HG03139 (cell line): Measurements from ENCODE around the gene CCDC40.

ENCODE experiments used
- ATAC-seq: cut with Tn5 transposase; IDR thresholded peaks from one replicate; pipeline ENCODE4 v1.9.1; 2021; ENCODE audit not compliant: unreplicated experiment

CCDC40 gene

DNA sequence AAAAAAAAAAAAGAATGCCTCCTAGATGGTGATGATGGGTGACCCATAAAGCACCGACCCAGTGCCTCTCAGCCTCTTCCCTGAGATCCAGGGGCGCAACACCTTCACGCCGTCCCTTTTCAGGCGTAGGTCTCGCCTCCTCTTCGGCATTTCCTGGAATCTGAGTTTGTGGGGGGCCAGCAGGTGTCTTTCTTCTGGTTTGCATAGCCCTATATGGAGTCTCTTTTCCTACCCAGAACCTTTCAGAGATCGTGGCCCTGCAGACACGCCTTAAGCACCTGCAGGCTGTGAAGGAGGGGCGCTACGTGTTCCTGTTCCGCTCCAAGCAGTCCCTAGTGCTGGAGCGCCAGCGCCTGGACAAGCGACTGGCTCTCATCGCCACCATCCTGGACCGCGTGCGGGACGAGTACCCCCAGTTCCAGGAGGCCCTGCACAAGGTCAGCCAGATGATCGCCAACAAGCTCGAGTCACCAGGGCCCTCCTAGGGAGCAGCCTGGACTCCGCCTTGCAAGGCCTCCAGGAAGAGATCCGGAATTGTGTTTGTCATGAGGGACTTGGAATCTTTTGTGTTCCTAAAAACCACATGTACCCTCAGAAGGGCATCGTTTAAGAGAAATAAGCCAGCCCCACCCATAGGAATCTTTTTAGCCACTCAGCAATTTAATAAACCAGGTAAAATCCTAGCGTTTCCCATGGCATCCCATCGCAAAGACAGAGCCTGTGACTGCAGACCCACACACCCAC, 63.0 kb downstream of the CCDC40 start:
- ATAC-seq = no peak

DNA sequence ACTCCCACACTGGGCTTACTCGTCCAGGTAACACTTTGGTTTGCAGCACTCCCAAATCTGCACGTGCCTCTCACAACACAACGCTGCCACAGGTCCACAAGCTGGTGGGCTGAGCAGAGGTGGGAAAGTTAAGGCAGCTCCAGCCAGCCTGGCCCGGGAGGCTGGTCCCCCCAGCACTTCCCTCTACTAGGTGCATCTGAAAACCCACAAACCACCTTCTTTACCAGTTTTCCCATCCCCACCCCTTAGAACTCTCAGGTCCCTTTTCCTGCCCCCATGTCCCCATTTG, 63.5 kb downstream of the CCDC40 start:
- ATAC-seq = no peak

DNA sequence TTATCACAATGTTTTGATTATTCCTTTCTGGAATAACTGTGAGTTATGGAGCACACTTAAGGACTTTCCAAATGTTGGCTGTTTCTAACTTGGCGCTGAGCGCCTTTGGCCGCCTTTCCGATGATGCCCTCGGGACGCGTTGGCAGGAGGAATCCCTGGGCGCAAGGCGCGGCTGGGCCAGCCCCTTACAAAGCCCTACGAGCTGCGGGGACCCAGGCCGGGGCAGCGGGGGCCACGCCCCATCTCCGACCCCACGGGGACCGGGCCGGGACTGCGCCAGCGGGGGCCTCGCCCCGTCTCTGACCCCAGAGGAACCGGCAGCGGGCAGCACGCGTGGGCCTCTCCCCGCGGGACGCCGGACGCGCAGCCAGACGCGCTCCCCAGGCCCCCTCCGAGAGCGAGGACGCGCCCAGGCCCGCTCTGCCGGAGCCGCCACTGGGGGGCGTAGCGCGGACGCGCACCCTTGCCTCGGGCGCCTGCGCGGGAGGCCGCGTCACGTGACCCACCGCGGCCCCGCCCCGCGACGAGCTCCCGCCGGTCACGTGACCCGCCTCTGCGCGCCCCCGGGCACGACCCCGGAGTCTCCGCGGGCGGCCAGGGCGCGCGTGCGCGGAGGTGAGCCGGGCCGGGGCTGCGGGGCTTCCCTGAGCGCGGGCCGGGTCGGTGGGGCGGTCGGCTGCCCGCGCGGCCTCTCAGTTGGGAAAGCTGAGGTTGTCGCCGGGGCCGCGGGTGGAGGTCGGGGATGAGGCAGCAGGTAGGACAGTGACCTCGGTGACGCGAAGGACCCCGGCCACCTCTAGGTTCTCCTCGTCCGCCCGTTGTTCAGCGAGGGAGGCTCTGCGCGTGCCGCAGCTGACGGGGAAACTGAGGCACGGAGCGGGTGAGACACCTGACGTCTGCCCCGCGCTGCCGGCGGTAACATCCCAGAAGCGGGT, 64.8 kb downstream of the CCDC40 start, which contains the start of gene GAA:
GAA (plus strand) TSS at position 571 of the 935 bp plus-strand sequence. CDS start 3,006 bp downstream, outside the sequence.
- peak; percentile 57 for ATAC-seq

DNA sequence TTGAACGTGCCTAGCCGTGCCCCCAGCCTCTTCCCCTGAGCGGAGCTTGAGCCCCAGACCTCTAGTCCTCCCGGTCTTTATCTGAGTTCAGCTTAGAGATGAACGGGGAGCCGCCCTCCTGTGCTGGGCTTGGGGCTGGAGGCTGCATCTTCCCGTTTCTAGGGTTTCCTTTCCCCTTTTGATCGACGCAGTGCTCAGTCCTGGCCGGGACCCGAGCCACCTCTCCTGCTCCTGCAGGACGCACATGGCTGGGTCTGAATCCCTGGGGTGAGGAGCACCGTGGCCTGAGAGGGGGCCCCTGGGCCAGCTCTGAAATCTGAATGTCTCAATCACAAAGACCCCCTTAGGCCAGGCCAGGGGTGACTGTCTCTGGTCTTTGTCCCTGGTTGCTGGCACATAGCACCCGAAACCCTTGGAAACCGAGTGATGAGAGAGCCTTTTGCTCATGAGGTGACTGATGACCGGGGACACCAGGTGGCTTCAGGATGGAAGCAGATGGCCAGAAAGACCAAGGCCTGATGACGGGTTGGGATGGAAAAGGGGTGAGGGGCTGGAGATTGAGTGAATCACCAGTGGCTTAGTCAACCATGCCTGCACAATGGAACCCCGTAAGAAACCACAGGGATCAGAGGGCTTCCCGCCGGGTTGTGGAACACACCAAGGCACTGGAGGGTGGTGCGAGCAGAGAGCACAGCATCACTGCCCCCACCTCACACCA, 65.7 kb downstream of the CCDC40 start:
- peak; percentile 10 for ATAC-seq

DNA sequence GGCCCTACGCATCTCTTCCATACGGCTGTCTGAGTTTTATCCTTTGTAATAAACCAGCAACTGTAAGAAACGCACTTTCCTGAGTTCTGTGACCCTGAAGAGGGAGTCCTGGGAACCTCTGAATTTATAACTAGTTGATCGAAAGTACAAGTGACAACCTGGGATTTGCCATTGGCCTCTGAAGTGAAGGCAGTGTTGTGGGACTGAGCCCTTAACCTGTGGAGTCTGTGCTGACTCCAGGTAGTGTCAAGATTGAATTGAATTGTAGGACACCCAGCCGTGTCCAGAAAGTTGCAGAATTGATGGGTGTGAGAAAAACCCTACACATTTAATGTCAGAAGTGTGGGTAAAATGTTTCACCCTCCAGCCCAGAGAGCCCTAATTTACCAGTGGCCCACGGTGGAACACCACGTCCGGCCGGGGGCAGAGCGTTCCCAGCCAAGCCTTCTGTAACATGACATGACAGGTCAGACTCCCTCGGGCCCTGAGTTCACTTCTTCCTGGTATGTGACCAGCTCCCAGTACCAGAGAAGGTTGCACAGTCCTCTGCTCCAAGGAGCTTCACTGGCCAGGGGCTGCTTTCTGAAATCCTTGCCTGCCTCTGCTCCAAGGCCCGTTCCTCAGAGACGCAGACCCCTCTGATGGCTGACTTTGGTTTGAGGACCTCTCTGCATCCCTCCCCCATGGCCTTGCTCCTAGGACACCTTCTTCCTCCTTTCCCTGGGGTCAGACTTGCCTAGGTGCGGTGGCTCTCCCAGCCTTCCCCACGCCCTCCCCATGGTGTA, 66.4 kb downstream of the CCDC40 start:
- ATAC-seq = no peak

DNA sequence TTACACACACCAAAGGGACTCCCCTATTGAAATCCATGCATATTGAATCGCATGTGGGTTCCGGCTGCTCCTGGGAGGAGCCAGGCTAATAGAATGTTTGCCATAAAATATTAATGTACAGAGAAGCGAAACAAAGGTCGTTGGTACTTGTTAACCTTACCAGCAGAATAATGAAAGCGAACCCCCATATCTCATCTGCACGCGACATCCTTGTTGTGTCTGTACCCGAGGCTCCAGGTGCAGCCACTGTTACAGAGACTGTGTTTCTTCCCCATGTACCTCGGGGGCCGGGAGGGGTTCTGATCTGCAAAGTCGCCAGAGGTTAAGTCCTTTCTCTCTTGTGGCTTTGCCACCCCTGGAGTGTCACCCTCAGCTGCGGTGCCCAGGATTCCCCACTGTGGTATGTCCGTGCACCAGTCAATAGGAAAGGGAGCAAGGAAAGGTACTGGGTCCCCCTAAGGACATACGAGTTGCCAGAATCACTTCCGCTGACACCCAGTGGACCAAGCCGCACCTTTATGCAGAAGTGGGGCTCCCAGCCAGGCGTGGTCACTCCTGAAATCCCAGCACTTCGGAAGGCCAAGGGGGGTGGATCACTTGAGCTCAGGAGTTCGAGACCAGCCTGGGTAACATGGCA, 67.1 kb downstream of the CCDC40 start:
- no peak for ATAC-seq

DNA sequence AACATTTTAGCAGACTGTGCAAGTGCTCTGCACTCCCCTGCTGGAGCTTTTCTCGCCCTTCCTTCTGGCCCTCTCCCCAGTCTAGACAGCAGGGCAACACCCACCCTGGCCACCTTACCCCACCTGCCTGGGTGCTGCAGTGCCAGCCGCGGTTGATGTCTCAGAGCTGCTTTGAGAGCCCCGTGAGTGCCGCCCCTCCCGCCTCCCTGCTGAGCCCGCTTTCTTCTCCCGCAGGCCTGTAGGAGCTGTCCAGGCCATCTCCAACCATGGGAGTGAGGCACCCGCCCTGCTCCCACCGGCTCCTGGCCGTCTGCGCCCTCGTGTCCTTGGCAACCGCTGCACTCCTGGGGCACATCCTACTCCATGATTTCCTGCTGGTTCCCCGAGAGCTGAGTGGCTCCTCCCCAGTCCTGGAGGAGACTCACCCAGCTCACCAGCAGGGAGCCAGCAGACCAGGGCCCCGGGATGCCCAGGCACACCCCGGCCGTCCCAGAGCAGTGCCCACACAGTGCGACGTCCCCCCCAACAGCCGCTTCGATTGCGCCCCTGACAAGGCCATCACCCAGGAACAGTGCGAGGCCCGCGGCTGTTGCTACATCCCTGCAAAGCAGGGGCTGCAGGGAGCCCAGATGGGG, 68.0 kb downstream of the CCDC40 start:
- no peak for ATAC-seq

DNA sequence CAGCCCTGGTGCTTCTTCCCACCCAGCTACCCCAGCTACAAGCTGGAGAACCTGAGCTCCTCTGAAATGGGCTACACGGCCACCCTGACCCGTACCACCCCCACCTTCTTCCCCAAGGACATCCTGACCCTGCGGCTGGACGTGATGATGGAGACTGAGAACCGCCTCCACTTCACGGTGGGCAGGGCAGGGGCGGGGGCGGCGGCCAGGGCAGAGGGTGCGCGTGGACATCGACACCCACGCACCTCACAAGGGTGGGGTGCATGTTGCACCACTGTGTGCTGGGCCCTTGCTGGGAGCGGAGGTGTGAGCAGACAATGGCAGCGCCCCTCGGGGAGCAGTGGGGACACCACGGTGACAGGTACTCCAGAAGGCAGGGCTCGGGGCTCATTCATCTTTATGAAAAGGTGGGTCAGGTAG, 68.5 kb downstream of the CCDC40 start:
- ATAC-seq = no peak

DNA sequence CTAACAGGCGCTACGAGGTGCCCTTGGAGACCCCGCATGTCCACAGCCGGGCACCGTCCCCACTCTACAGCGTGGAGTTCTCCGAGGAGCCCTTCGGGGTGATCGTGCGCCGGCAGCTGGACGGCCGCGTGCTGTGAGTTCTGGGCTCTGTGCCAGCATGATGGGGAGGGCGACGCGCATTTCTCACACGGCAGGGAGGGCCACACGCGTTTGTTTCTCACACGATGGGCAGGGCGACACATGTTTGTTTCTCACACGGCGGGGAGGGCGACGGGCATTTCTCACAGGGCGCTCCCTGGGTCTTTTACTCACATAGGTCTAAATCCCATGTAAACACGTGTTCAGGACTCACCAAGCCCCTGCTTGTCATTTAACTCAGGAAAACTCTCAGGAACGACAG, 69.3 kb downstream of the CCDC40 start:
- no peak for ATAC-seq

DNA sequence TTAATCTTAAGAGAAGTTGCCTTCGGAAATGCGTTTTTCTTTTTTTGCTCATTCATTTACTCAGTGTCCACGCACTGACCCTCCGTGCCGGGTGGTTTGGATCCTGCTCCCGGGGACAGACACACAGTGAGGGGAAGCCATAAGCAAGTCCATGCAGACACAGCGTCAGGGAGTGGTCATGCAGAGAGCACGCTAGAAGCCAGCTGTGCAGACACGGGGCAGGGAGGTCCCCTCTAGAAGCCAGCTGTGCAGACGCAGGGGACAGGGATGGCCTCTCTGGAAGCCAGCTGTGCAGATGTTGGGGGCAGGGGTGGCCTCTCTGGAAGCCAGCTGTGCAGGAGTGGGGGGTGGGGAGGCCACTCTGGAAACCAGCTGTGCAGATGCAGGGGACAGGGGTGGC, 69.7 kb downstream of the CCDC40 start:
- ATAC-seq = no peak

DNA sequence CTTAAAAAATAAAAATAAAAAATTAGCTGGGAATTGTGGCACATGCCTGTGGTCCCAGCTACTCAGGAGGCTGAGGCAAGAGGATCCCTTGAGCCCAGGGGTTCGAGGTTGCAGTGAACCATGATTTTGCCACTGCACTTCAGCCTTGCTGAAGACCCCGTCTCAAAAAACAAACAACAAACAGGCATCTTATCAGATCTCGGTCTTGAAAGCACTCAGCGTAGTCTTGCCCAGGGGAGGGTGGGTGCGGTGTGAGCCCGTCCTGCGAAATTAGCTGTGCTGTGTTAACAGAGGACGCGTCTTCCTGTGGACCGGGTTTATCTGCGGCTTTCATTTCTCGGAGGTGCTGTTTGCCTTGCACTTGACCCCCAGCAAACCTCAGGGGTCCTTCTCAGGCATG, 70.3 kb downstream of the CCDC40 start:
- no peak for ATAC-seq

DNA sequence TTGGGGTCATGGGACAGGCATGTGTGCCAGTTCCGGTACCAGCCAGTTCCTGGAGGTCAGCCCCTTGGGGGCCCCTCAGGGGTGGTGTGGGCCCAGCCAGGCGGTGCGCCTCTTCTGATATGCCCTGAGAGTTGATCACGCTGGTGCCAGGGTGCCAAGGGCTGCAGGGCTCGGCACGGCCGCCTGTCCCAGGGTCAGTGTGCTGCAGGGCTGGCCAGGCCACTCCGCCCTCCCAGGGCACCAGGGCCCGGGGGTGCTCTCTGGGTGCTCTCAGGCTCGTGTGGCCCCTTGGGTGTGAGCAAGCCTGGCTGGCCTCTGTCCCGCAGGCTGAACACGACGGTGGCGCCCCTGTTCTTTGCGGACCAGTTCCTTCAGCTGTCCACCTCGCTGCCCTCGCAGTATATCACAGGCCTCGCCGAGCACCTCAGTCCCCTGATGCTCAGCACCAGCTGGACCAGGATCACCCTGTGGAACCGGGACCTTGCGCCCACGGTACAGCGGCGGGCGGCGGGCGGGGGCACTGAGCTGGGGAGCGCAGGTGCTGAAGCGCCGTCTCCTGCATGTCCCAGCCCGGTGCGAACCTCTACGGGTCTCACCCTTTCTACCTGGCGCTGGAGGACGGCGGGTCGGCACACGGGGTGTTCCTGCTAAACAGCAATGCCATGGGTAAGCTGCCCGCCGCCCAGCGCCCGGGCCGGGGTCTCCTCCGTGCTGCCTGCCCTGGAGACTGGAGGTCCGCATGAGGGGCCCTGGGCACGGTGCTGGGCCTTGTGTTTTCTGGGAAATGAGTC, 71.0 kb downstream of the CCDC40 start:
- ATAC-seq = no peak

DNA sequence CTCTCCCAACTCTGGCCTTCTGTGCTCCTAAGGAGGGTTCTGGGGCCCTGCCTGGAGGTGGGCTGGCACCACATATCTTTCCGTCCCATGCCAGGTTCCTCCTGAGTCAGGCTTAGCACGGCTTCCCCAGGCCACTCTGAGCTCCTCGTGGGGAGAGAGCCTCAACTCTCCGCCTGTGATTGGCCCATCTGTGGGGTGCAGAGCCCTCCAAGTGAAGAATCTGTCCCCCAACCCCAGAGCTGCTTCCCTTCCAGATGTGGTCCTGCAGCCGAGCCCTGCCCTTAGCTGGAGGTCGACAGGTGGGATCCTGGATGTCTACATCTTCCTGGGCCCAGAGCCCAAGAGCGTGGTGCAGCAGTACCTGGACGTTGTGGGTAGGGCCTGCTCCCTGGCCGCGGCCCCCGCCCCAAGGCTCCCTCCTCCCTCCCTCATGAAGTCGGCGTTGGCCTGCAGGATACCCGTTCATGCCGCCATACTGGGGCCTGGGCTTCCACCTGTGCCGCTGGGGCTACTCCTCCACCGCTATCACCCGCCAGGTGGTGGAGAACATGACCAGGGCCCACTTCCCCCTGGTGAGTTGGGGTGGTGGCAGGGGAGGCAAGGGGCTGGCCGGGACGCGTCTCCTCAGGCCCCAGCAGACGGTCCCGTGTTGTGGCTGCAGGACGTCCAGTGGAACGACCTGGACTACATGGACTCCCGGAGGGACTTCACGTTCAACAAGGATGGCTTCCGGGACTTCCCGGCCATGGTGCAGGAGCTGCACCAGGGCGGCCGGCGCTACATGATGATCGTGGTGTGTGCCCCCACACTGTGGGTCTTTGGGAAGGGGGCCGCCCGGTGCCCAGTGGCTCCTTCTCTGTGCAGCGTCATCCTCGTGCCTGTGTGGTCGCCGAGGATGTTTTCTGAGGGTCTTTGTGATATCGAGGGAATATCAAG, 71.9 kb downstream of the CCDC40 start:
- no peak for ATAC-seq

DNA sequence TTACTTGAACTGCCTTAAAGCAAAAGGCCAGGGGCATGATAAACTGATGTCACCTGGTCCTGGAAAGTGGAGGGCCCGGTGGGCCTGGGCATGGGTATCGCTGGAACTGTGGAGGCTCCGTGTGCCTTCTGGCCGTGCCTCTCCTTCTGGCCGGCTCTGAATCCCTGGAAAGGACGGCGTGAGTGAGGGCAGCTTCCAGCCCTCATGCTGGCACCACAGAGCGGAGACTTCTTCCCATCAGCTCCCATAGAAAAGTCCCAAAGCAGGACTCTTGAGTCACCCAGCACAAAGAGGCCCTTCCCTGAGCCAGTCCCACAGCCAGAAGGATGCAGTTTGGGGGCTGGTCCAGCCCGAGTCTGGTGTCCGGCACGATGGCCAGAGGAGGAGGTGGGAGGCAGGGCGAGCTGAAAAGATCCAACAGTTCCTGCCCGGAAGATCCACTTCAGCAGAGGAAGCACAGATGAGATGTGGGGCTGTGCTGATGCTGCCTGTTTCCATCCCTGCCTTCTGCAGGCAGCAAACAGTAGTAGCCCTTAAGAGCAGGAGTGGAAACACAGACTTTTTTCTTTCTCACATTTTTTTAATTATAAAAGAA, 72.7 kb downstream of the CCDC40 start:
- ATAC-seq = no peak

DNA sequence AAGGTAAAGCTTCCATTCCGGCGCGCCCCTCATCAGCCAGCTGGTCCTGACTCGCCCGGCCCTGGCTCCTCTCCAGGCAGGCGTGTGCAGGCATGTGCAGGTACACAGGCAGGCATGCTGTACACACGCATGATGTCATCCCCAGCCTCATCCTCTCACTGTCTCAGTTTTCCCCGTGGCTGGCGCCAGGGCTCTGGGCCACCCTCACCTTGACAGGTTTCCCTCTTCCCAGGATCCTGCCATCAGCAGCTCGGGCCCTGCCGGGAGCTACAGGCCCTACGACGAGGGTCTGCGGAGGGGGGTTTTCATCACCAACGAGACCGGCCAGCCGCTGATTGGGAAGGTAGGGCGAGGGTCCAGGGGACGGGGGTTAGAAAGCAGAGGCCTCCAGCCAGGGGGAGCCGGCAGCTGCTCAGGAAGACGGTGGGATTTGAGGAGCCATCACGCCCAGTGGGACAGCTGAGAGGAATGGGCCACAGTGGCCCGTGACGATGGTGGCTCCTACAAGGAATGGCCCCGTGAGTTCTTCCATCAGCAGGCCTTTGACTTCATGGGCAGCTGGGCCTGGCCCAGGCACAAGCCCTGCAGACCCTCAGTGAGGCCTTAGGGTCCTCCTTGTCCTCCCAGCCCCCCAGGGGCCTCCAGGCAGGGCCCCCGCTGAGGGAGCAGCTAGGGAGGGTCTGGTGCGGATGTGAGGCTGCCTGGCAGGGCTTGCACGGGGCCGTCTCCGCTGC, 73.4 kb downstream of the CCDC40 start:
- ATAC-seq = no peak

DNA sequence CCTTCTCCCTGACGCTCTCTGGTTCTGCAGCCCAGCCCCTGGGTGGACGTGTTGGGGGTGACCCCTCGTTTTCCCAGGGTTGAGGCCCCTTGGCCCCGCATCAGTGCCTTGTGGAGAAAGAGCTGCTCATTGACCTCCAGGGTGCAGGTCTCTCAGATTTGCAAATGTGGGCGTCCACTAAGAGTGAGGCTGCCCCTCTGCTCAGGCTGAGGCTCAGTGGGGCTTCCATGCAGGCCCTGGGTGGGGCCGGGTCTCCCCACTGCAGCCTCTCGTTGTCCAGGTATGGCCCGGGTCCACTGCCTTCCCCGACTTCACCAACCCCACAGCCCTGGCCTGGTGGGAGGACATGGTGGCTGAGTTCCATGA, 74.0 kb downstream of the CCDC40 start:
- no peak for ATAC-seq
